ENCODE measurements around the gene DCST2.

DNA sequence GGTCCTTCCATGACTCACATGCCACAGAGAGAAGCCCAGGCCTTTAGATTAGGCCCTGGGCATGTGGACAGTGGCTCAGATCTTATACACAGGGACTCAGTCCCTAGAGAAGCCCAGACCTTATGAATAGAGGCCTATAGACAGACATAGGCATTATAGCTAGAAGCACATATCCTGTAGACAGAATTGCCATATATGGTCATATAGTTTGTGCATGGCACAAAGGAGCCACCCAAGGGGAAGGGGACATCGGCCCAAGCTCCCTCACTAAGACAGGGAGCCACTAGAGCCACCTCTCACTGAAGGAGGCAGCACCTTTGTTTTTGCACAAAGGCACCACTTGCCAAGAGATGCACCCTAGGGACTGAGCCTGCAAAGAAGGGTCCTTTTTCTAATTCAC is 42.8 kb upstream of the DCST2 start:
- no peak for TF ChIP-seq POLR2AphosphoS5 (IDR thresholded peaks at IDR 0.05)
- TF ChIP-seq, protein P1, sequence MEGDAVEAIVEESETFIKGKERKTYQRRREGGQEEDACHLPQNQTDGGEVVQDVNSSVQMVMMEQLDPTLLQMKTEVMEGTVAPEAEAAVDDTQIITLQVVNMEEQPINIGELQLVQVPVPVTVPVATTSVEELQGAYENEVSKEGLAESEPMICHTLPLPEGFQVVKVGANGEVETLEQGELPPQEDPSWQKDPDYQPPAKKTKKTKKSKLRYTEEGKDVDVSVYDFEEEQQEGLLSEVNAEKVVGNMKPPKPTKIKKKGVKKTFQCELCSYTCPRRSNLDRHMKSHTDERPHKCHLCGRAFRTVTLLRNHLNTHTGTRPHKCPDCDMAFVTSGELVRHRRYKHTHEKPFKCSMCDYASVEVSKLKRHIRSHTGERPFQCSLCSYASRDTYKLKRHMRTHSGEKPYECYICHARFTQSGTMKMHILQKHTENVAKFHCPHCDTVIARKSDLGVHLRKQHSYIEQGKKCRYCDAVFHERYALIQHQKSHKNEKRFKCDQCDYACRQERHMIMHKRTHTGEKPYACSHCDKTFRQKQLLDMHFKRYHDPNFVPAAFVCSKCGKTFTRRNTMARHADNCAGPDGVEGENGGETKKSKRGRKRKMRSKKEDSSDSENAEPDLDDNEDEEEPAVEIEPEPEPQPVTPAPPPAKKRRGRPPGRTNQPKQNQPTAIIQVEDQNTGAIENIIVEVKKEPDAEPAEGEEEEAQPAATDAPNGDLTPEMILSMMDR (IDR thresholded peaks at IDR 0.05), result no peak
- no peak for TF ChIP-seq EP300 (IDR thresholded peaks at IDR 0.05)

Data from sigmoid colon (tissue), 4 donors.